Measurements from ENCODE around the gene GUCA2A.

Gene GUCA2A

GRCh38 chr1:42176902-42177519, 12.5 kb upstream of the GUCA2A start:
- peak; percentile 22 for DNase-seq

GRCh38 chr1:42175314-42176054, 10.9 kb upstream of the GUCA2A start:
- DNase-seq: no peak

GRCh38 chr1:42173961-42174735, 9.6 kb upstream of the GUCA2A start:
- DNase-seq: no peak

GRCh38 chr1:42173155-42173933, 8.8 kb upstream of the GUCA2A start:
- DNase-seq: peak; percentile 74

- DNase-seq: no peak
Measured at GRCh38 chr1:42172381-42173133, 8.0 kb upstream of the GUCA2A start.

- no peak for DNase-seq
Measured at GRCh38 chr1:42171679-42172266, 7.2 kb upstream of the GUCA2A start.

- DNase-seq: no peak
Measured at GRCh38 chr1:42170779-42171621, 6.5 kb upstream of the GUCA2A start.

- DNase-seq: no peak
Measured at GRCh38 chr1:42168763-42169162, 4.2 kb upstream of the GUCA2A start.

- DNase-seq: no peak
Measured at GRCh38 chr1:42168391-42168670, 3.8 kb upstream of the GUCA2A start.

- no peak for DNase-seq
Measured at GRCh38 chr1:42167611-42168390, 3.3 kb upstream of the GUCA2A start.

- no peak for DNase-seq
Measured at GRCh38 chr1:42165511-42166210, 1.1 kb upstream of the GUCA2A start.

- no peak for DNase-seq
Measured at GRCh38 chr1:42163536-42164503, 725 bp downstream of the GUCA2A start.

GRCh38 chr1:42163114-42163513, 1.4 kb downstream of the GUCA2A start:
- DNase-seq: no peak

GRCh38 chr1:42162181-42162580, 2.4 kb downstream of the GUCA2A start:
- no peak for DNase-seq

GRCh38 chr1:42158189-42158588, 6.4 kb downstream of the GUCA2A start:
- no peak for DNase-seq

- DNase-seq: peak; percentile 18
Measured at GRCh38 chr1:42157667-42158066, 6.9 kb downstream of the GUCA2A start.

- no peak for DNase-seq
Measured at GRCh38 chr1:42155362-42155761, 9.2 kb downstream of the GUCA2A start.

- no peak for DNase-seq
Measured at GRCh38 chr1:42154685-42155084, 9.9 kb downstream of the GUCA2A start.
